Right lobe of liver (tissue), 6 donors: ENCODE measurements around the gene SETBP1. TPM values are rescaled to one million over a fixed set of nuclear protein-coding genes. Genes with fewer than 3 reads are reported as not detected.

ENCODE experiments used
- ATAC-seq, 4 donors: fragments of 200-7000 bp; cut with Tn5 transposase; one replicate each; pipeline ENCODE4 v1.9.1; 2020; ENCODE audit warnings: mild to moderate bottlenecking in 4 of 4, moderate library complexity in 4 of 4
- DNase-seq, 3 donors: peaks; one replicate each; pipeline ENCODE4 v3.0.0-alpha.2; 2020
- H3K27ac ChIP-seq, 3 donors: fragments of 200-600 bp; one replicate each; pipeline ENCODE4 v1.8.0; 2022
- H3K27me3 ChIP-seq, 2 donors: fragments of 200-600 bp; one replicate each; pipeline ENCODE4 v1.8.0; 2022
- H3K36me3 ChIP-seq, 4 donors: fragments of 200-600 bp; sonication (generic) in 1 of 4; one replicate each; pipeline versions ENCODE4 v1.5.1 to v1.8.0; 2017 to 2022; ENCODE audit warnings: control low read depth in 1 of 4
- H3K4me1 ChIP-seq, 4 donors: fragments of 200-600 bp; sonication (generic) in 1 of 4; one replicate each; pipeline versions ENCODE4 v1.5.1 to v1.8.0; 2017 to 2022; ENCODE audit warnings: control low read depth in 1 of 4
- H3K4me3 ChIP-seq, 3 donors: fragments of 200-600 bp; one replicate each; pipeline ENCODE4 v1.8.0; 2022
- H3K9me3 ChIP-seq, 4 donors: fragments of 200-600 bp; sonication (generic) in 1 of 4; one replicate each; pipeline versions ENCODE4 v1.5.1 to v1.8.0; 2017 to 2022; ENCODE audit warnings: control low read depth in 1 of 4
- POLR2A ChIP-seq: fragments of 450-650 bp; IDR thresholded peaks from one replicate; pipeline ENCODE4 v1.6.1; 2017; ENCODE audit warnings: antibody characterized with exemption, mild to moderate bottlenecking
- WGBS: methylation state at CpG from one replicate; pipeline ENCODE4 v1.1.6; 2018; ENCODE audit warnings: low coverage, low lambda C conversion rate; ENCODE audit not compliant: insufficient coverage; ENCODE audit errors: missing lambda C conversion rate; 5-methylcytosine and 5-hydroxymethylcytosine counted together
- intact Hi-C, 2 donors: fragments of 100-400 bp; cut with DNase I; formaldehyde crosslinking; loops; one replicate each; pipeline versions ENCODE4 v1.11.2 to v1.14.1; 2022
- total RNA-seq, 6 experiments: library from RNA; depleted of rRNA in 2 of 6; stranded (reverse); fragments of >200 nt in 2 of 6; fragmentation: NEBNext Ultra II Directional in 3 of 6; extraction: Animal tissue kit (Norgen Biotek cat#: 25700) in 3 of 6; gene quantifications; one replicate each; pipeline versions ENCODE4 v1.1.0 to v1.2.4, GENCODE V29; 2016 to 2023
- TF ChIP-seq, protein P1 (sequence below), 4 donors: fragments of 200-600 bp in 3 of 4; fragments of 450-650 bp in 1 of 4; IDR thresholded peaks; one replicate each; pipeline versions ENCODE4 v1.5.1 to v1.8.0; 2016 to 2022; ENCODE audit warnings: antibody characterized with exemption in 4 of 4, mild to moderate bottlenecking in 2 of 4
- donor health status: DM: no; HTN: yes; CAD: no.
- donor health status: DM: no; HTN: no; CAD: no.
- donor health status: DM: no; HTN: no; CAD: no.
- donor health status: DM: no; HTN: yes; CAD: no.
- donor health status: DM: no; HTN: yes; CAD: no.

Gene SETBP1
- total RNA-seq, 6 experiments from 2014 or later, result 14.3 to 29.1 (median 16.6) TPM

DNA sequence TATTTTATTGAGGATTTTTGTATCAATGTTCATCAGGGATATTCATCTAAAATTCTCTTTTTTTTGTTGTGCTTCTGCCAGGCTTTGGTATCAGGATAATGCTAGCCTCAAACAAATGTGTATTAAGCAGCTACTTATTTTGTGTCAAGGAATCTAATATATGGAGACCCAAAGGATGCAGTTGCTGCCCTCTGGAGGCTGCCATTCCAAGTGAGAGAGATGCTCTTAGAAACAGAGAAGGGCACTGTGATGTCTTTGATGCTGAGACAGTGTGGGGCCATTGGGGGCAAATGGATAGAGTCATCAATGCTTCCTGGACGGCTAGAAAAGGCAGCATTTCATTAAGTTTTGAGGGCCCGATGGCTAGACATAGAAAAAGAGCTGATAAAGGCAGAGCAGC, 292.6 kb downstream of the SETBP1 start:
- H3K4me1 ChIP-seq, result no peaks in the 10 kb centered on the region
- no peak overlapping the region for H3K4me3 ChIP-seq
- no peaks in the 10 kb centered on the region for H3K36me3 ChIP-seq
- 74% methylated on average over 2 of the region's 2 CpGs for WGBS
- peak in 1 of 4 donors; percentile 37 for ATAC-seq
- no peaks in the 10 kb centered on the region for H3K27me3 ChIP-seq
- intact Hi-C loops, result no loop called here
- no peak for DNase-seq
- TF ChIP-seq, protein P1, sequence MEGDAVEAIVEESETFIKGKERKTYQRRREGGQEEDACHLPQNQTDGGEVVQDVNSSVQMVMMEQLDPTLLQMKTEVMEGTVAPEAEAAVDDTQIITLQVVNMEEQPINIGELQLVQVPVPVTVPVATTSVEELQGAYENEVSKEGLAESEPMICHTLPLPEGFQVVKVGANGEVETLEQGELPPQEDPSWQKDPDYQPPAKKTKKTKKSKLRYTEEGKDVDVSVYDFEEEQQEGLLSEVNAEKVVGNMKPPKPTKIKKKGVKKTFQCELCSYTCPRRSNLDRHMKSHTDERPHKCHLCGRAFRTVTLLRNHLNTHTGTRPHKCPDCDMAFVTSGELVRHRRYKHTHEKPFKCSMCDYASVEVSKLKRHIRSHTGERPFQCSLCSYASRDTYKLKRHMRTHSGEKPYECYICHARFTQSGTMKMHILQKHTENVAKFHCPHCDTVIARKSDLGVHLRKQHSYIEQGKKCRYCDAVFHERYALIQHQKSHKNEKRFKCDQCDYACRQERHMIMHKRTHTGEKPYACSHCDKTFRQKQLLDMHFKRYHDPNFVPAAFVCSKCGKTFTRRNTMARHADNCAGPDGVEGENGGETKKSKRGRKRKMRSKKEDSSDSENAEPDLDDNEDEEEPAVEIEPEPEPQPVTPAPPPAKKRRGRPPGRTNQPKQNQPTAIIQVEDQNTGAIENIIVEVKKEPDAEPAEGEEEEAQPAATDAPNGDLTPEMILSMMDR (IDR thresholded peaks at IDR 0.05), result peak in 3 of 4 donors; percentile 12 to 29 (median 15)
- no peak for TF ChIP-seq POLR2A
- H3K27ac ChIP-seq, result no peak overlapping the region
- H3K9me3 ChIP-seq, result no peaks in the 10 kb centered on the region

DNA sequence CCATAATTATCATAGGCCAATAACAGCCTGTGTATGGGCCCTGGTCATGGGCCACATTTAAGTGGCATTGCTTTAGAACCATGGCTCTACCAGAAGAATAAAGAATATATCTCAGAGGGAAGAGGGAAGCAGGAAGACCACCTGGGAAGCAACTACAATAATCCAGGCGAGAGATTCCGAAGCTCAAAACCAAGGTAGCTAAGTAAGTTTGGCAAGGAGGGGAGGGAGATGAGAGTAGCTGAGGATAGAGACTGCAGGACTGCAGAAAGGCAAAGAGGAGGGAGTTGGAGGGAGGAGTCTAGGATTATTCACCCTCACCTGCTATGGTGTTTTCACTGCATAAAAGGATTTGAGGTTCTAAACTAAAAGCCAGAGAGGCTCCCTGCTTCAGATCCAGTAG, 293.5 kb downstream of the SETBP1 start:
- DNase-seq, result no peak
- Histone ChIP-seq H3K9me3 (no peaks in the 10 kb centered on the region), H3K4me1 (no peaks in the 10 kb centered on the region), H3K27ac (no peak overlapping the region), H3K36me3 (no peaks in the 10 kb centered on the region), H3K4me3 (no peak overlapping the region), H3K27me3 (no peaks in the 10 kb centered on the region)
- intact Hi-C loops, result no loop called here
- ATAC-seq, result no peak
- 100% methylated on average over 2 of the region's 2 CpGs for WGBS
- TF ChIP-seq POLR2A, result no peak
- TF ChIP-seq, protein P1 (IDR thresholded peaks at IDR 0.05), result no peak

DNA sequence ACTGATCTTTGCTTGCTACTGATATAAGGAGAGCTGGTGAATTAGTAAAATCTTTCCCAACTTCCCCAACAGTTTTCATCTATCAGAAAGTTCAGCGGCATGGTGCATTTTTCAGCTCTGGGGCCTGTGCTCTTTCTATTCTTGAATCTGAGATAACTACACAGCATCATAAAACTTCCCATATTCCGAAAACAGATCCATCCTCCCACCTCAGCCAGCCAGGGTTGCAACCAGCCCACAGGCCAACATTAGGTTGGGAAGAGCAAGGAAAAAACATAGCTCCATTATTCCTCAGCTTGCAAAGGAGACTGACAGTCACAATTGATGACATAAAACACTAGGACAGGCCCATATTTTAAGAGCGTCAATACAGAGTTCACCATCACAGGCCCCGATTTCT, 297.2 kb downstream of the SETBP1 start:
- intact Hi-C loops, result no loop called here
- Histone ChIP-seq H3K4me3 (no peak overlapping the region), H3K36me3 (no peaks in the 10 kb centered on the region), H3K27ac (no peak overlapping the region), H3K4me1 (no peaks in the 10 kb centered on the region), H3K9me3 (no peaks in the 10 kb centered on the region), H3K27me3 (no peaks in the 10 kb centered on the region)
- ATAC-seq (no peak), DNase-seq (no peak)
- TF ChIP-seq POLR2A, result no peak
- TF ChIP-seq, protein P1 (IDR thresholded peaks at IDR 0.05), result no peak
- WGBS, result 89% methylated on average over 4 of the region's 4 CpGs

DNA sequence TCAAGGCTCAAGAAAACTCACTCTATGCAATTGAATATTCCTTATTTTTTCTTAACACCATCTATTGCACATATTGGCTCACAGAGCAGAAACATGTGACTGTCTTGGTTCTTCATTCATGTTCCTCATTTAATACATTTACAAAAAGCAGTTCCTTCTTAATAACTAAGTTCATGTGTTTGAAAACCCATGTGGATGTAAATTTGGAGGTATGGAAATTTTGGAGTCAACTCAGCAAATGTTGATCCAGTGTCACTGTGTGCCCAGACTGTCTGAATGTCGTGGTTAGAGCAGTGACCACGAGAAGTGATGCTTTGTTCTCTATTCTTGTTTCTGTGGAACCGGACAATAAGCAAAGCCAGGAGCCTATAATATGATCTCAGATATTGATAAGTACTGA, 299.1 kb downstream of the SETBP1 start:
- WGBS, result 41% methylated on average over 3 of the region's 3 CpGs
- intact Hi-C loops, result no loop called here
- no peaks in the 10 kb centered on the region for H3K4me1 ChIP-seq
- H3K4me3 ChIP-seq, result no peak overlapping the region
- no peaks in the 10 kb centered on the region for H3K9me3 ChIP-seq
- no peak for TF ChIP-seq POLR2A
- TF ChIP-seq, protein P1 (IDR thresholded peaks at IDR 0.05), result no peak
- DNase-seq (no peak), ATAC-seq (peak in 2 of 4 donors; percentile 30 to 36)
- H3K27me3 ChIP-seq, result no peaks in the 10 kb centered on the region
- H3K36me3 ChIP-seq, result no peaks in the 10 kb centered on the region
- H3K27ac ChIP-seq, result no peak overlapping the region

DNA sequence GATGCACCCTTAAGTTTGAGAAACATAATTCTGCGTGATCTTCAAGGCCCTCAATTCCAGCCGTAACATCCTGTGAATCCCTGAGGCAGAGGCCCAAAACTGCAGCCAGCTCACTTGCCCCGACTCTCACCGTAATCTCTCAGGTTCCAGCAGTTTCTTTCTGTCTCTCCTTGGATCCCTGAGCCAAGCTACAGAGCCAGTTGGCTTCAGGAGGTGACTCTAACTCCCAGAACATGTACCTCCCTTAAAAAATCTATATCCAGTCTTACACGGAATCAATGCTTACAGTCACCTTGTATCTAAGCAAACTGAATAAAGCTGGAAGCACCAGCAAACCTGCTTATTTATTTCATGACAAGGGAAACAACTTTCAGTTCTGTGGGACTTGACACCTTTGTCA, 300.4 kb downstream of the SETBP1 start:
- no peak overlapping the region for H3K4me3 ChIP-seq
- 58% methylated on average over 1 of the region's 5 CpGs for WGBS
- no peak for TF ChIP-seq POLR2A
- TF ChIP-seq, protein P1 (IDR thresholded peaks at IDR 0.05), result no peak
- intact Hi-C loops, result no loop called here
- no peaks in the 10 kb centered on the region for H3K9me3 ChIP-seq
- no peaks in the 10 kb centered on the region for H3K4me1 ChIP-seq
- no peaks in the 10 kb centered on the region for H3K36me3 ChIP-seq
- ATAC-seq, result no peak
- no peak overlapping the region for H3K27ac ChIP-seq
- no peak for DNase-seq
- no peaks in the 10 kb centered on the region for H3K27me3 ChIP-seq
